Adrenal gland (tissue), 12 donors: Measurements from ENCODE around the gene REPS2. TPM values are rescaled to one million over a fixed set of nuclear protein-coding genes. Genes with fewer than 3 reads are reported as not detected.

Experiments used
- DNase-seq, 7 donors: peaks; one replicate each; pipeline ENCODE4 v3.0.0-alpha.2; 2019 to 2020
- H3K27ac ChIP-seq, 5 donors: fragments of 200-600 bp; sonication (generic) in 4 of 5; 1 replicate in 3 of 5; 2 replicates in 2 of 5; pipeline versions ENCODE4 v1.5.1 to v1.8.0; 2016 to 2020; ENCODE audit warnings: mild to moderate bottlenecking in 1 of 5
- H3K27me3 ChIP-seq: fragments of 200-600 bp; 2 replicates; pipeline ENCODE4 v1.8.0; 2021
- H3K36me3 ChIP-seq, 2 donors: fragments of 200-600 bp; replicated peaks in 1 of 2; 1 replicate in 1 of 2; 2 replicates in 1 of 2; pipeline versions ENCODE4 v1.5.1 to v1.8.0; 2018 to 2022
- H3K4me1 ChIP-seq, 2 donors: fragments of 200-600 bp; replicated peaks in 1 of 2; 1 replicate in 1 of 2; 2 replicates in 1 of 2; pipeline versions ENCODE4 v1.5.1 to v1.8.0; 2018 to 2021
- H3K4me3 ChIP-seq, 4 donors: fragments of 200-600 bp; sonication (generic) in 3 of 4; one replicate each; pipeline ENCODE4 v1.5.1; 2016 to 2018
- H3K9me3 ChIP-seq, 3 donors: fragments of 200-600 bp; sonication (generic) in 1 of 3; replicated peaks in 1 of 3; 1 replicate in 2 of 3; 2 replicates in 1 of 3; pipeline versions ENCODE4 v1.5.1 to v1.8.0; 2016 to 2021
- POLR2A ChIP-seq, 2 donors: fragments of 450-650 bp; IDR thresholded peaks; one replicate each; pipeline ENCODE4 v1.6.1; 2017; ENCODE audit warnings: antibody characterized with exemption in 2 of 2, mild to moderate bottlenecking in 2 of 2, moderate library complexity in 1 of 2
- WGBS, 4 donors: extraction: QIAGEN DNeasy Blood & Tissue Kit in 2 of 4; methylation state at CpG; one replicate each; pipeline versions ENCODE4 v1.1.5 to v1.1.7; 2013 to 2017; 5-methylcytosine and 5-hydroxymethylcytosine counted together
- intact Hi-C, 2 donors: fragments of 100-400 bp; cut with DNase I; formaldehyde crosslinking; loops; one replicate each; pipeline versions ENCODE4 v1.14.1 to v1.15.0; 2022 to 2023
- polyA plus RNA-seq, 3 donors: library from polyadenylated mRNA; stranded (reverse); fragments of 200-250 nt in 2 of 3; fragments of 350-450 nt in 1 of 3; fragmentation: Illumina TruSeq in 1 of 3; extraction: RNeasy Lipid Tissue Mini Kit (QIAGEN cat#74804) in 1 of 3; gene quantifications; one replicate each; pipeline ENCODE4 v1.2.3, GENCODE V29; 2013 to 2014
- total RNA-seq, 9 donors: library from RNA; depleted of rRNA in 4 of 9; stranded (reverse); fragments of >200 nt in 4 of 9; fragments of 120-200 nt in 1 of 9; fragmentation: NEBNext Ultra II Directional in 1 of 9; extraction: Animal tissue kit (Norgen Biotek cat#: 25700) in 1 of 9; gene quantifications; one replicate each; pipeline versions ENCODE4 v1.1.0 to v1.2.4, GENCODE V29; 2013 to 2023
- TF ChIP-seq, protein P1 (sequence below), 6 experiments: fragments of 450-650 bp in 4 of 6; fragments of 200-600 bp in 2 of 6; sonication (generic) in 1 of 6; IDR thresholded peaks; 1 replicate in 5 of 6; 2 replicates in 1 of 6; pipeline versions ENCODE4 v1.5.1 to v1.8.0; 2016 to 2021; ENCODE audit warnings: antibody characterized with exemption in 6 of 6, mild to moderate bottlenecking in 2 of 6, moderate library complexity in 1 of 6
- donor health status: healthy with polysubstance abuse.
- donor health status: Bipolar disorder and iron deficiency.
- donor health status: DM: yes; HTN: yes; CAD: no.
- donor health status: DM: no; HTN: no; CAD: no.
- donor health status: DM: no; HTN: no; CAD: no.
- donor health status: DM: yes; HTN: yes; CAD: no.

REPS2 gene
- total and polyA plus RNA-seq, 12 donors, result 13.9 to 87.0 (median 41.3) TPM

- peak overlapping the region in 2 of 5 donors; percentile 54 to 68 for H3K27ac ChIP-seq
Observed at GRCh38 chrX:17077361-17077760, 130.9 kb downstream of the REPS2 start.

DNA sequence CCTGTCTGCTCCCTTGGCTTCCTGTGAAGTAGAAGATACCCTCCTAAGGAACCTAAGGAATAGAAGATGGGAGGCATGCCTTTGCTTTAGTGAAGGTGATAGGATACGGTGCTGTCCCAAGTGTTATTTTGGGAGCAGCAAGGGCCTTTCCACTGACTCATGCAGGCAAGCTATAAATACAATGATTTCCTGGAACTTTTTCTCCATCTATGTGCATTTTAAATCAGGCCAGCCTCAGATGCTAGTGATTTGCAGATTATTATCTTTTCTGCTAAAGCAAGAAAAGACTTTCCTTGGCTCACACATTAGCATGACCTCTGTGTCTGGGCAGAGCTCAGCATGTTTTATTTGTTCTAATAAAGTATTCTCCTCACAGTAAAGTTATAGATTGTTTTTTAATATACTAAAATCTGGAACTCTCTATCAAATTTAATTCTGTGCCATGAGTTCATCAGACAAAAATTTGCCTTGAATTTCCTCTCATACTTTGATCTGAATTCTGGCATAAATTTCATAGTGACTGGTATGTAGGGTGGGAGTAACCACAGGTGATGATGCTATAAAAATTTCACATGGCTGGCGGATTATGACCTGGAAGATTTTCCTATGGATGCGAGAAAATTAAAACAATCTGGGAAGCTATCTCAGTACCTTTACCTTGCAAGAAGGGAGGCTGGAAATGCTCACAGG, 131.7 kb downstream of the REPS2 start:
- Histone ChIP-seq H3K4me1 (peaks cover 10% of the 10 kb centered on the region in 2 donors), H3K4me3 (no peak overlapping the region), H3K27me3 (no peaks in the 10 kb centered on the region), H3K27ac (peak overlapping the region in 3 of 5 donors; percentile 32 to 68 (median 54)), H3K9me3 (no peaks in the 10 kb centered on the region), H3K36me3 (no peaks in the 10 kb centered on the region)
- intact Hi-C loops, result no loop called here
- DNase-seq, result peak in 5 of 7 donors; percentile 32 to 52 (median 47)
- TF ChIP-seq, protein P1, sequence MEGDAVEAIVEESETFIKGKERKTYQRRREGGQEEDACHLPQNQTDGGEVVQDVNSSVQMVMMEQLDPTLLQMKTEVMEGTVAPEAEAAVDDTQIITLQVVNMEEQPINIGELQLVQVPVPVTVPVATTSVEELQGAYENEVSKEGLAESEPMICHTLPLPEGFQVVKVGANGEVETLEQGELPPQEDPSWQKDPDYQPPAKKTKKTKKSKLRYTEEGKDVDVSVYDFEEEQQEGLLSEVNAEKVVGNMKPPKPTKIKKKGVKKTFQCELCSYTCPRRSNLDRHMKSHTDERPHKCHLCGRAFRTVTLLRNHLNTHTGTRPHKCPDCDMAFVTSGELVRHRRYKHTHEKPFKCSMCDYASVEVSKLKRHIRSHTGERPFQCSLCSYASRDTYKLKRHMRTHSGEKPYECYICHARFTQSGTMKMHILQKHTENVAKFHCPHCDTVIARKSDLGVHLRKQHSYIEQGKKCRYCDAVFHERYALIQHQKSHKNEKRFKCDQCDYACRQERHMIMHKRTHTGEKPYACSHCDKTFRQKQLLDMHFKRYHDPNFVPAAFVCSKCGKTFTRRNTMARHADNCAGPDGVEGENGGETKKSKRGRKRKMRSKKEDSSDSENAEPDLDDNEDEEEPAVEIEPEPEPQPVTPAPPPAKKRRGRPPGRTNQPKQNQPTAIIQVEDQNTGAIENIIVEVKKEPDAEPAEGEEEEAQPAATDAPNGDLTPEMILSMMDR (IDR thresholded peaks at IDR 0.05), result no peak
- TF ChIP-seq POLR2A (IDR thresholded peaks at IDR 0.05), result no peak
- 61 to 79% (median 68%) methylated on average over 2 to 3 of the region's 3 CpGs for WGBS, 4 donors

More at GRCh38 chrX:17077361-17077760, 130.9 kb downstream of the REPS2 start:
- TF ChIP-seq POLR2A (IDR thresholded peaks at IDR 0.05), result no peak
- TF ChIP-seq, protein P1 (IDR thresholded peaks at IDR 0.05), result no peak
- WGBS, 4 donors, result 65 to 90% (median 79%) methylated on average over 6 of the region's 6 CpGs
- no peaks in the 10 kb centered on the region for H3K36me3 ChIP-seq
- H3K9me3 ChIP-seq, result no peaks in the 10 kb centered on the region
- intact Hi-C loops, result no loop called here
- H3K27me3 ChIP-seq, result no peaks in the 10 kb centered on the region
- DNase-seq, result no peak
- peaks cover 10% of the 10 kb centered on the region in 2 donors for H3K4me1 ChIP-seq
- H3K4me3 ChIP-seq, result no peak overlapping the region

GRCh38 chrX:17081511-17081910, 135.1 kb downstream of the REPS2 start:
- H3K36me3 ChIP-seq, result no peaks in the 10 kb centered on the region
- TF ChIP-seq, protein P1 (IDR thresholded peaks at IDR 0.05), result no peak
- no peak for TF ChIP-seq POLR2A (IDR thresholded peaks at IDR 0.05)
- H3K4me1 ChIP-seq, result peaks cover 10% of the 10 kb centered on the region in 2 donors
- intact Hi-C loops, result no loop called here
- peak in 6 of 7 donors; percentile 33 to 70 (median 46) for DNase-seq
- H3K4me3 ChIP-seq, result no peak overlapping the region
- H3K27me3 ChIP-seq, result peaks cover 6% of the 10 kb centered on the region
- no peaks in the 10 kb centered on the region for H3K9me3 ChIP-seq
- H3K27ac ChIP-seq, result peak overlapping the region in 1 of 5 donors; percentile 27
- 39 to 62% (median 50%) methylated on average over 3 of the region's 3 CpGs for WGBS, 4 donors

- Histone ChIP-seq H3K9me3 (no peaks in the 10 kb centered on the region), H3K27me3 (peaks cover 8% of the 10 kb centered on the region), H3K36me3 (no peaks in the 10 kb centered on the region), H3K4me3 (no peak overlapping the region), H3K27ac (peak overlapping the region in 1 of 5 donors; percentile 27), H3K4me1 (peaks cover 10% of the 10 kb centered on the region in 2 donors)
- 62 to 81% (median 72%) methylated on average over 1 to 2 of the region's 2 CpGs for WGBS, 4 donors
- intact Hi-C loops, result no loop called here
- DNase-seq, result no peak
- TF ChIP-seq, protein P1 (IDR thresholded peaks at IDR 0.05), result no peak
- no peak for TF ChIP-seq POLR2A (IDR thresholded peaks at IDR 0.05)
Observed at GRCh38 chrX:17081968-17082367, 135.5 kb downstream of the REPS2 start.
